Measurements from ENCODE around the gene SERINC4. TPM values are rescaled to one million over a fixed set of nuclear protein-coding genes. Genes with fewer than 3 reads are reported as not detected.

The SERINC4 gene
- total and polyA plus RNA-seq, 10 of the 15 experiments (the other 5 are each of a cell fraction or from before 2014, with no cell fraction given), result 0.06 to 0.96 (median 0.26) TPM; not detected in 1

DNA sequence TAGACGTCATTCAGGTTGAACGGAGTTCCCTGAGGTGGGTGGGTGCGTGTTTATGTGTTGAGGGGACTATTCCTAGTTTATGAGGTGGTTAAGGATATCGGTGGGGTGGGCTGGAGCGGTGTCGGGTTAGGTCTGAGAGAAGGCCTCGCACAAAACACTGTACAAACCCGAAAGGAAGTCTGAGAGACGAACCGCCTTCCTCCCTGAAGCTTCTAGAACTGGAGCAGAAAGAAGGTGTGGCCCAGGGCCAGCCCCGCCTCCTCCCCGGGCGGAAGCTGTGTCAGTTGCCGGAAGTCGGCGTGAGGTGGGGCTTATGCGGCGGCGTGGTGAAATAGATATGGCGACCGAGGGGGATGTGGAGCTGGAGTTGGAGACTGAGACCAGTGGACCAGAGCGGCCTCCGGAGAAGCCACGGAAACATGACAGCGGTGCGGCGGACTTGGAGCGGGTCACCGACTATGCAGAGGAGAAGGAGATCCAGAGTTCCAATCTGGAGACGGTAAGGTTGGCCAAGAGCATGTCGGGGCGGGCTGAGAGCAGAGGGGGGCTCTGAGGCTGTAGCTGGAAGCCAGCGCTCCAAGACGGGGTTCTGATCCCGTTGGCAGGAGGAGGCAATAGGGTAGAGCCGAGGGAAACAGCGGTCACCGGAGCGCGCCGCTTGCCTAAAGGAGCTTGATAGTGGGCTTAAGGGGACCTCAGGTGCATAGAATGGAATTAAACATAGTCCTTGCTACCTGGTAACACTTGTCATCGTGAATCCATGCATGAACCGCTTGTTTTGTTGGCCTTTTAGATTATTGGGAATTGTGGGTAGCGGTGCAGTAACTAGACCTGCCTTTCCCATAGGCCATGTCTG is 494 bp upstream of the SERINC4 start, which contains the start of gene HYPK (continued):
- TF ChIP-seq, protein P1, sequence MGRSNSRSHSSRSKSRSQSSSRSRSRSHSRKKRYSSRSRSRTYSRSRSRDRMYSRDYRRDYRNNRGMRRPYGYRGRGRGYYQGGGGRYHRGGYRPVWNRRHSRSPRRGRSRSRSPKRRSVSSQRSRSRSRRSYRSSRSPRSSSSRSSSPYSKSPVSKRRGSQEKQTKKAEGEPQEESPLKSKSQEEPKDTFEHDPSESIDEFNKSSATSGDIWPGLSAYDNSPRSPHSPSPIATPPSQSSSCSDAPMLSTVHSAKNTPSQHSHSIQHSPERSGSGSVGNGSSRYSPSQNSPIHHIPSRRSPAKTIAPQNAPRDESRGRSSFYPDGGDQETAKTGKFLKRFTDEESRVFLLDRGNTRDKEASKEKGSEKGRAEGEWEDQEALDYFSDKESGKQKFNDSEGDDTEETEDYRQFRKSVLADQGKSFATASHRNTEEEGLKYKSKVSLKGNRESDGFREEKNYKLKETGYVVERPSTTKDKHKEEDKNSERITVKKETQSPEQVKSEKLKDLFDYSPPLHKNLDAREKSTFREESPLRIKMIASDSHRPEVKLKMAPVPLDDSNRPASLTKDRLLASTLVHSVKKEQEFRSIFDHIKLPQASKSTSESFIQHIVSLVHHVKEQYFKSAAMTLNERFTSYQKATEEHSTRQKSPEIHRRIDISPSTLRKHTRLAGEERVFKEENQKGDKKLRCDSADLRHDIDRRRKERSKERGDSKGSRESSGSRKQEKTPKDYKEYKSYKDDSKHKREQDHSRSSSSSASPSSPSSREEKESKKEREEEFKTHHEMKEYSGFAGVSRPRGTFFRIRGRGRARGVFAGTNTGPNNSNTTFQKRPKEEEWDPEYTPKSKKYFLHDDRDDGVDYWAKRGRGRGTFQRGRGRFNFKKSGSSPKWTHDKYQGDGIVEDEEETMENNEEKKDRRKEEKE (IDR thresholded peaks at IDR 0.05), result no peak
- no peak for TF ChIP-seq NFYA (IDR thresholded peaks at IDR 0.05; ENCODE audit: borderline replicate concordance, low read depth, low read length)
- peak; percentile 60; the same call in 1 of the 2 replicates for TF ChIP-seq CBFB (IDR thresholded peaks at IDR 0.05; ENCODE audit: low read depth)
- TF ChIP-seq HCFC1 (IDR thresholded peaks at IDR 0.05; ENCODE audit: low read length), result 0 out of 2 replicates have a peak, but pooled peaks have one; percentile 28
- peak; percentile 31 for TF ChIP-seq IKZF1 (conservative IDR thresholded peaks at IDR 0.05)
- TF ChIP-seq ZZZ3 (IDR thresholded peaks at IDR 0.05; ENCODE audit: control insufficient read depth, insufficient read length, low read depth), result no peak
- TF ChIP-seq YY1 (IDR thresholded peaks at IDR 0.05; ENCODE audit: low read depth, low read length), result peak; percentile 94
- peak; percentile 80 for TF ChIP-seq SMAD1 (IDR thresholded peaks at IDR 0.05; ENCODE audit: low read depth, partially characterized antibody)
- TF ChIP-seq CHD4 (IDR thresholded peaks at IDR 0.05), result no peak
- peak; percentile 84 for TF ChIP-seq NBN (IDR thresholded peaks at IDR 0.05)
- no peak for TF ChIP-seq POU2F2 (IDR thresholded peaks at IDR 0.05; ENCODE audit: borderline replicate concordance, low read depth, low read length)
- TF ChIP-seq, protein P2, sequence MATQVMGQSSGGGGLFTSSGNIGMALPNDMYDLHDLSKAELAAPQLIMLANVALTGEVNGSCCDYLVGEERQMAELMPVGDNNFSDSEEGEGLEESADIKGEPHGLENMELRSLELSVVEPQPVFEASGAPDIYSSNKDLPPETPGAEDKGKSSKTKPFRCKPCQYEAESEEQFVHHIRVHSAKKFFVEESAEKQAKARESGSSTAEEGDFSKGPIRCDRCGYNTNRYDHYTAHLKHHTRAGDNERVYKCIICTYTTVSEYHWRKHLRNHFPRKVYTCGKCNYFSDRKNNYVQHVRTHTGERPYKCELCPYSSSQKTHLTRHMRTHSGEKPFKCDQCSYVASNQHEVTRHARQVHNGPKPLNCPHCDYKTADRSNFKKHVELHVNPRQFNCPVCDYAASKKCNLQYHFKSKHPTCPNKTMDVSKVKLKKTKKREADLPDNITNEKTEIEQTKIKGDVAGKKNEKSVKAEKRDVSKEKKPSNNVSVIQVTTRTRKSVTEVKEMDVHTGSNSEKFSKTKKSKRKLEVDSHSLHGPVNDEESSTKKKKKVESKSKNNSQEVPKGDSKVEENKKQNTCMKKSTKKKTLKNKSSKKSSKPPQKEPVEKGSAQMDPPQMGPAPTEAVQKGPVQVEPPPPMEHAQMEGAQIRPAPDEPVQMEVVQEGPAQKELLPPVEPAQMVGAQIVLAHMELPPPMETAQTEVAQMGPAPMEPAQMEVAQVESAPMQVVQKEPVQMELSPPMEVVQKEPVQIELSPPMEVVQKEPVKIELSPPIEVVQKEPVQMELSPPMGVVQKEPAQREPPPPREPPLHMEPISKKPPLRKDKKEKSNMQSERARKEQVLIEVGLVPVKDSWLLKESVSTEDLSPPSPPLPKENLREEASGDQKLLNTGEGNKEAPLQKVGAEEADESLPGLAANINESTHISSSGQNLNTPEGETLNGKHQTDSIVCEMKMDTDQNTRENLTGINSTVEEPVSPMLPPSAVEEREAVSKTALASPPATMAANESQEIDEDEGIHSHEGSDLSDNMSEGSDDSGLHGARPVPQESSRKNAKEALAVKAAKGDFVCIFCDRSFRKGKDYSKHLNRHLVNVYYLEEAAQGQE (IDR thresholded peaks at IDR 0.05; ENCODE audit: low read depth, low read length), result no peak
- TF ChIP-seq HDAC6 (IDR thresholded peaks at IDR 0.05; ENCODE audit: unreplicated experiment), result no peak
- TF ChIP-seq RB1 (IDR thresholded peaks at IDR 0.05; ENCODE audit: borderline replicate concordance), result peak; percentile 39; the same call in 1 of the 2 replicates
- TF ChIP-seq KLF5 (IDR thresholded peaks at IDR 0.05; ENCODE audit: partially characterized antibody), result peak; percentile 42
- TF ChIP-seq, protein P3, sequence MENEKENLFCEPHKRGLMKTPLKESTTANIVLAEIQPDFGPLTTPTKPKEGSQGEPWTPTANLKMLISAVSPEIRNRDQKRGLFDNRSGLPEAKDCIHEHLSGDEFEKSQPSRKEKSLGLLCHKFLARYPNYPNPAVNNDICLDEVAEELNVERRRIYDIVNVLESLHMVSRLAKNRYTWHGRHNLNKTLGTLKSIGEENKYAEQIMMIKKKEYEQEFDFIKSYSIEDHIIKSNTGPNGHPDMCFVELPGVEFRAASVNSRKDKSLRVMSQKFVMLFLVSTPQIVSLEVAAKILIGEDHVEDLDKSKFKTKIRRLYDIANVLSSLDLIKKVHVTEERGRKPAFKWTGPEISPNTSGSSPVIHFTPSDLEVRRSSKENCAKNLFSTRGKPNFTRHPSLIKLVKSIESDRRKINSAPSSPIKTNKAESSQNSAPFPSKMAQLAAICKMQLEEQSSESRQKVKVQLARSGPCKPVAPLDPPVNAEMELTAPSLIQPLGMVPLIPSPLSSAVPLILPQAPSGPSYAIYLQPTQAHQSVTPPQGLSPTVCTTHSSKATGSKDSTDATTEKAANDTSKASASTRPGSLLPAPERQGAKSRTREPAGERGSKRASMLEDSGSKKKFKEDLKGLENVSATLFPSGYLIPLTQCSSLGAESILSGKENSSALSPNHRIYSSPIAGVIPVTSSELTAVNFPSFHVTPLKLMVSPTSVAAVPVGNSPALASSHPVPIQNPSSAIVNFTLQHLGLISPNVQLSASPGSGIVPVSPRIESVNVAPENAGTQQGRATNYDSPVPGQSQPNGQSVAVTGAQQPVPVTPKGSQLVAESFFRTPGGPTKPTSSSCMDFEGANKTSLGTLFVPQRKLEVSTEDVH (IDR thresholded peaks at IDR 0.05; ENCODE audit: low read depth, partially characterized antibody), result peak; percentile 90
- TF ChIP-seq WRNIP1 (IDR thresholded peaks at IDR 0.05; ENCODE audit: borderline replicate concordance, low read depth, low read length), result 0 out of 2 replicates have a peak, but pooled peaks have one; percentile 39
